T-helper 2 cell (primary cell): ENCODE measurements around the gene KLHL6.
"Not testable (repeated sequence)": the region's sequence is repeated elsewhere in the genome, so short reads cannot be mapped to it uniquely, and the experiment has no call there.

Experiments used
- DNase-seq, 5 experiments: peaks; one replicate each; pipeline versions ENCODE4 v3.0.0 to v3.0.0-alpha.2; 2012 to 2022

The KLHL6 gene

DNA sequence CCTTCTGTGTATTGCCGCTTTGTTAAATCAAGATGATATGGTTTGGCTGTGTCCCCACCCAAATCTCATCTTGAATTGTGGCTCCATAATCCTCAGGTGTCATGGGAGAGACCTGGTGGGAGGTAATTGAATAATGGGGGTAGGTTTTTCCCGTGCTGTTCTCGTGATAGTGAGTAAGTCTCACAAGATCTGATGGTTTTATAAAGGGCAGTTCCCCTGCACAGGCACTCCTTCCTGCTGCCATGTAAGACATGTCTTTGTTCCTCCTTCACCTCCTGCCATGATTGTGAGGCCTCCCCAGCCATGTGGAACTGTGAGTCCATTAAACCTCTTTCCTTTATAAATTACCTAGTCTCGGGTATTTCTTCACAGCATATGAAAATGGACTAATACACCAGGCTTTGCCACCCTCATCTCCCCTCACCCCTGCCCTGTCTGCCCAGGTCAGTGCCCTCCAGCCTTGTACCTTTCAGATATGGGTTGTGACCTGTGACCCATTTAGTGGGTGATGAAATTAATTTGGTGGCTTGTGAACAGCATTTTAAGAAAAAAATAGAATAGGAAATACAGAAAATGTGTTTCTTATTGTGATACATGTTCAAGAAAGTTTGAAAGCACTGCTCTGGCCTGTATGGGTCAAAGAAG lies 71.0 kb downstream of the KLHL6 start:
- no peak for DNase-seq

DNA sequence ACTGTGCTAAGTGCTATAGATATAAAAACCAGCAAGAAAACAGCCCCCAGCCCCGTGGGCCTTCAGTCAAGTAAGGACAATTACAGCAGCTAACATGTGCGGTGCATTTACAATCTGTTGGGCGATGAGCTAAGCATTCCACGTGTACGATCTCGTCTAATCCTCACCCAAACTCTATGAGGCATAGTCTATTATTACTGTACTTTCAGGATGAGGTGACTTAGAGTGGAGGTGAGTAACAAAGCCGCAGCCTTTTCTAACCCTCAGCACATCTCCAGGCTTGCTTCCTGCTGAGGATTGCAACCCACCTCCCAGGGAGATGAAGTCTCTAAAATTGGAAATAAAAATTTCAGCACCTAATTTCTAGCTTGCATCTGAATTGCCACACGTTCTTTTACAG lies 73.9 kb downstream of the KLHL6 start:
- peak in 1 of 5 experiments; percentile 26 for DNase-seq

DNA sequence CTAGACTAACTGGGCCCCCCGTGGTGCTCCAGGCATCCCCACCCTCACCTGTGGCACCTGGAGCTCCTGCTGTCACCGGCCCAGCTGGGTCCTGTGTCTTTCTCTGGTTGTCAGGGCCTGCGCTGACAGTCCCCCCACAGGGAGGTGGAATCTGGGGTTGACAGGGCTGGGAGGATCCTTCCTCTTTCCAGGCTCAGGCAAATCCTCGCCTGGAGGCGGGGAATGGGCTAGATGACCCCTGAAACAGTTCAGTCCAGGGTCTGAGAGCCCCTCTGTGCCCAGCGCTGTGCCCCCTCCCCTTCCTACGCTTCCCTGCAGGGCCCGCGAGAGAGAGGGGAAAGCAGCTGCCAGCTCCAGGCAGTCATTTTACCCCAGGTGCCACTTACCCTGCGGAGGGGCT lies 77.0 kb downstream of the KLHL6 start:
- DNase-seq = no peak

DNA sequence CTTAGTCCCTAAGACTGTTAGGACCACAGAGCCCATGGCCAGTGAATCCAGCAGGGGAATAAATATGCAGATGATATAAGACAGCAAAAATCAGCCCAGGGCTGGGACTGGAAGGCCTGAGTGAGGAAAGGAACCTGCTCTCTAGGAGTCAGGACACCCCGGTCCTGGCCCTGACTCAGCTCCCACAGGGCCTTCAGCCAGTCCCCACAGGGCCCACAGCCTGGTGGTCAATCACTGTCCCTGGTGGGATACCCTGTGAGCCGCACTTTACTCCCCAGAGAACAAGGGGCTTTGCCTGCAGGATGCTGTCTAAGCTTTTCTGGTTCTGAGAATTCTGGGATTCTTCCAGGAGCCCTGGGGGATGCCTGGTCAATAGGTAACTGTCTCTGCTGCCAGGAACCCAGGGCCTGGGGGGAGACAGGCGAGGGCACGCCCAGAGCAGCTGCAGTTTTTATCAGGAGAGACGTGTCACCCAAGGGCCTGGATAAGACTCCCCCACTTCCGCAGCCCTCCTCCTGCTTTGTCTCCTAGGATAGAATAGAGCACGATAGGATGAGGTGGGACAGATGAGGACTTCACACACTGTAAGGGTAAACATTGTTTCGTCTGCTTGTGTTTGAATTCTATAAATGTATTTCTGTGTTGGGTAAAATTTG lies 77.6 kb downstream of the KLHL6 start:
- no peak for DNase-seq

DNA sequence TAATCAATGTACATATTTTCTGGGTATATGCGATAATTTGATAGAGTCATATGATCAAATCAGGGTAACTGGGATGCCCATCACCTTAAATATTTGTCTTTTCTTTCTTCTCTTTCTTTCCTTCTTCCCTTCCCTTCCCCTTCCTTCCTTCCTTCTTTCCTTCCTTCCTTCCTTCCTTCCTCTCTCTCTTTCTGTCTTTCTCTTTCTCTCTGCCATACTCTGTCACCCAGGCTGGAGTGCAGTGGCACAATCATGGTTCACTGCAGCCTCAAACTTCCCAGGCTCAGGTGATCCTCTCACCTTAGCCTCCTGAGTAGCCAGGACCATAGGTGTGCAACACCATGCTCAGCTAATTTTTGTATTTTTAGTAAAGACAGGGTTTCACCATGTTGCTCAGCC lies 79.7 kb downstream of the KLHL6 start:
- DNase-seq = not testable (repeated sequence)

DNA sequence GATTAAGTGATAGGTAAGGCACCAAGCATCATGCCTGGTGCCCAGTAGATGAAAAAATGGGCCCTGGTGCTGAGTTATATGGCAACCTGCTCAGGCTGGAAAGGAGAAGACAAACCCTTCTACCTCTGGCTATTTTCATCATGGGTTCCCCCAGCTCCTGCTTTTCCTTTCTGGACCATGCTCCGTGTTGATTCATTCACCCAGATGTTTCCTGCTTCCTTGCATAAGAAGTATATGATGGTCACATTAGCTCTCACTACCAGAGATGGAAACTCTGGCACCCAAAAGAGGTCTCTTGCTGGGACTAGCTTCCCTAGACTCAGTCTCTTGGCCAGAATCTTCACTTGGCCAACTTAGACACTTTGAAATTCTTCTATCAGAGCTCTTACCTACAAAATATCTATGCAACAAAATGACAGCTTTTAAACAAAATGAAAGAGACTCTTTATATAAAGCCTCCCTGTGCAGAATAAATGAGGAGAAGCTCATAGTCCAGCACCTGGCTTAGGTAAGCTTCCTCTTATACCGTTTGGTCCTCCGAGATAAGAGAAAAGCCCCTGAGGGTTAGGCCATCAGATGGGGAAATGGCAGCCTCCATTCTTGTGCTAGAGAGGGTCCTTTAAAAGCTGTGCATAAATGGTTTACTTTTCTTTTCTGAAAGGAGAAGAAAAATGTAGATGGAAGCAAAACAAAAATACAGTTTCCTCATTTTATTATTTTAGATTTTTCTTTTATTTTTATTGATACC lies 80.3 kb downstream of the KLHL6 start:
- no peak for DNase-seq

DNA sequence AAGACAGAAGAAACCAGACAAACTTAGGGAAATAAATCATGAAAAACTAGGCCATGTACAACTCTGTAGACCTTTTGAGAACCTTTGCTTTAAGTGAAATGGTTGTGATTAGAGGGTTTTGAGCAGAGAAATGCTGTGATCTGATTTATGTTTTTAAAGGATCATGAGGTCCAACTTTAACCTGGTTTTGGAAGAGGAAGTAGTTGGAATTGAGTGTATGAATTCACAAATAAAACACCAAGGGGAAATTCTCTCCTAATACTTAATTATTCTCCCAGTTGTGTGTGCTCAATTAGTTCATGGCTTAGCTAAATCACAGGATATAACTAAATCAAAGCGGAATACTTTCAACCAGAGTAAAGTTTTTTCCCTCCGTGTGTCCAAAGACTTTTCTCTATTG lies 81.5 kb downstream of the KLHL6 start:
- DNase-seq = no peak

DNA sequence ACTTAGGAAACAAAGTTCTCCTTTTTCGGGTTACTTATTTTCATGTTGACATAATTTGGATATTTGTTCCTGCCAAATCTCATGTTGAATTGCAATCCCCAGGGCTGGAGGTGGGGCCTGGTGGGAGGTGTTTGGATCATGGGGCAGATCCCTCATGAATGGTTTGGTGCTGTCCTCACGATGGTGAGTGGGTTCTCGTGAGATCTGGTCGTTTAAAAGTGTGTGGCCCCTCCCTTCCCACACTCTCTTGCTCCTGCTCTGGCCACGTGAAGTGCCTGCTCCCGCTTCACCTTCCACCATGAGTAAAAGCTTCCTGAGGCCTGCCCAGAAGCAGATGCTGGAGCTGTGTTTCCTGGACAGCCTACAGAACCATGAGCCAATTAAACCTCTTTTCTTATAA lies 83.4 kb downstream of the KLHL6 start:
- DNase-seq = no peak

DNA sequence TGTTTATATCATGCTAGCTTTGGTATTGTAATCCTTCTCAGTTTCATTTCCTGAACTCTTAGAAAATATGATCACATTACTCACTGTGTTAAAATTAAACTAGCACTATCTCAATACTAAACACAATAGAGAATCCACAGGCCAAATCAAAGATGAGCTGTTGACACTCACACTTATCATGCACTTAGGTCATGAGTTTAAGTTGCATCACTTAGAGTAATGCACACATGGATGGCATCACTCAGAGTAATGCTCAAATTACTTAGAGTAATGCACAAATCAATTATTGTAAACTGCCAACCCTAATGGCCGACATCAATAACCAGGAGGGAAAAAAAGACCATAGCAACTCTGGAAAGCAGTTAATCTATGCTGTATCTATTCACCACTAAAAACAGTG lies 87.1 kb downstream of the KLHL6 start:
- DNase-seq = no peak

DNA sequence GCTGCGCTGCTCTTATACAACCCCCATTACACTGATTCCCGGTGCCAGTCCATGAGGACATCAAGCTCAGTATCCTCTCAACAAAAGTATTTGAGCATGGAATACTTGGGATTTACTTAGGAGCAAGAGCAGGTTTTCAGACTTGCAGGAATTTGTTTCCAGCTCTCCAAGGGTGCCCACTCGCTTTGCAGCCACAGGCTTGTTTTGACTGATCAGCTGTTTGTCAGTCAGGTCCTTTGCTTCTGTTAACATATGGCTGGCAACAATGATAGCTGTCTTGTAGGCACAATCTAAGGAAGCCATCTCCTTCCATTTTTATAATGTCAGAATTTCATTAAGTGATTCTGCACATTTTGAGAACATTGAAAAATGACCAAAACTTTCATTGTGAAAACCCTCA lies 88.9 kb downstream of the KLHL6 start:
- no peak for DNase-seq

DNA sequence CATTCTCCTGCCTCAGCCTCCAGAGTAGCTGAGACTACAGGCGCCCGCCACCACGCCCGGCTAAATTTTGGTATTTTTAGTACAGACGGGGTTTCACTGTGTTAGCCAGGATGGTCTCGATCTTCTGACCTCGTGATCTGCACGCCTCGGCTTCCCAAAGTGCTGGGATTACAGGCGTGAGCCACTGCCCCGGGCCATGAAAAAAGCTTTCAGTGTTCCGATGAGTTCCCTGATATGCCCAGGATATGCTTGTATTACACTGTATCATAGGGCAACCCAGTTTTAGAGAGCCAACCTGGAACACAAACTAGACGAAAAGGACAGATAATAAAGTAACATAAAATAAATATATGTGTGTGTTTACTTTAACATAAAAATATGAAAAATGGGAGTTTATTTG lies 89.8 kb downstream of the KLHL6 start:
- DNase-seq = not testable (repeated sequence)

DNA sequence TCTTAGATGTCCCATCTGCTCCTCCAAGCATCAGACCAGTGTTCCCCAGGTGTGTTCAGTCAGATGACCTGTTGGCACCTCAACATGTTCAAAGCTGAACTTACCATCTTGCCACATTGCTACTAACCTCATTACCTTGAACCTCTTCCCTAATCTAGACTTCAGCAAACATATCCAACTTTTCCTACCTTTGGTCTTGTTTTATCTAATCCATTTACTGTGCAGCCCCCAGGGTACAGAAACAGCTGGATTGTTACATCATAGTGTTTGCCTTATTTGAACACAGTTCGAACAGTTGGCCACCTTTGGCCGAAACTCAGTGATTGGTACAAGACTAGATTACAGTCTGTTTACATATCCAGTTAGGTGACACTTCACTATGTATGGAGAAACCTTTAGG lies 91.0 kb downstream of the KLHL6 start:
- DNase-seq = no peak

DNA sequence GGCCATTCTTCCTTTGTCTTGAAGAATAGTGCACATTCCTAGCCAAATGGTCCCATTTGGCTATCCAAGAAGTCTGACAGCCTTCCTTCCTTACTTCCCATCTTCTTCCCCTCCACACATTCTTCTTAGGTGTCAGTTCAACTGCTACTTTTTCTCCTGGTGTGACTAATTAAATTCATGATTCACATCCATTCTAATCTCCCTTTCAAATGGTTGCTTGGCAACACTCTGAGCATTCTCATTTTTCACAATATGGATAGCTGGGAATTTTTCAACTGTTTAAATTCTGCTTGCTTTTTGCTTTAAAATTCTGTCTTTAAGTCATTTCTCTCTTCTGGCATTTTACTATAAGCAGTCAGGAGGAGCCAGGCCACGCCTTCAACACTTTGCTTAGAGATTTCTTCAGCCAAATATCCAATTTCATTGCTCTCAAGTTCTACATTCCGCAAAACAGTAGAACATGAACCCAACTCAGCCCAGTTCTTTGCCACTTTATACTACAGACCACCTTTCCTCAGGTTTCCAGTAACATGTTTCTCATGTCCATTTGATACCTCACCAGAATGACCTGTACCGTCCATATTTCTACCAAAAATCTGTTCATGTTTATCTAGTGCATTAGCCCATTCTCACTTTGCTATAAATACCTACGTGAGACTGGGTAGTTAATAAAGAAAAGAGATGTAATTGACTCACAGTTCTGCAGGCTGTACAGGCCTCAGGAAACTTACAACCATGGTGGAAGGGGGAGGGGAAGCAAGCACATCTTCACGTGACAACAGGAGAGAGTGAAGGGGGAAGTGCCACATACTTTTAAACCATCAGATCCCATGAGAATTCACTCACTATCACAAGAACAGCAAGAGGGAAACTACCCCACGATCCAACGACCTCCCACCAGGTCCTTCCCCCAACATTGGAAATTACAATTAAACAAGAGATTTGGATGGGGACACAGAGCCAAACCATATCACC lies 95.1 kb downstream of the KLHL6 start:
- no peak for DNase-seq

DNA sequence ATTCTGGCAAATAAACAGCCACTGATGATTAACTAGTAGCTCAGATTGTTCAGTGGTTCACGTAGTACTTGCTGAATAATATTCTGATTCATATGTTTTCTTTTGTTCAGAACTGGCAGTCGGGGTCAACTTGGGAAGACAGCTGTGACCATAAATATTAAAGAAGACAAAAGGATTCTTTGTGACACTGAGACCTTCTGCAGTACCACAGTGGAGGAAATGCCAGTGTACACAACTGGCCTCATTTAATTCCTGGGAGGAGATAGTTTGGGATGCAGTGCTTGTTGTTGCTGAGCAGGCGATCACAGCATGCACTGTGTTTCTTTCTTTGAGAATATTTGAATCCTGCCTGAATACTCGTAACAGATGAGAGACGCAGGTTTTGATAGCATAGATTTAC lies 100.4 kb downstream of the KLHL6 start:
- DNase-seq = no peak

DNA sequence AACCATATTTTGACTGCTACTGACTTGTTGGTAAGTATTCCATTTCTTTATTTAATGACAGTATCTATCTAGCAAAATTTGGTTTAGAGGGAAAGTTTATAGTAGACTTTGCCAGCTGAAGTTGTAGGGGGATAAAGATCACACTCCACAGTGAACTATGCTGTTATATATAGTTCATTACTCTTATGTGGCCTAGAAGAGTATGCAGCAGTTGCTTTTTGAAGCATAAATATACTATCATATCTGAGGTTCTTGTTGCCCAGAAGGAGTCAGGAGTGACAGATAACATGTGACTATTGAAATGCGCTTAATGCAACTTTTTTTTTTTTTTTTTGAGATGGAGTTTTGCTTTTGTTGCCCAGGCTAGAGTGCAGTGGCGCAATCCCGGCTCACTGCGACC lies 101.4 kb downstream of the KLHL6 start:
- no peak for DNase-seq

DNA sequence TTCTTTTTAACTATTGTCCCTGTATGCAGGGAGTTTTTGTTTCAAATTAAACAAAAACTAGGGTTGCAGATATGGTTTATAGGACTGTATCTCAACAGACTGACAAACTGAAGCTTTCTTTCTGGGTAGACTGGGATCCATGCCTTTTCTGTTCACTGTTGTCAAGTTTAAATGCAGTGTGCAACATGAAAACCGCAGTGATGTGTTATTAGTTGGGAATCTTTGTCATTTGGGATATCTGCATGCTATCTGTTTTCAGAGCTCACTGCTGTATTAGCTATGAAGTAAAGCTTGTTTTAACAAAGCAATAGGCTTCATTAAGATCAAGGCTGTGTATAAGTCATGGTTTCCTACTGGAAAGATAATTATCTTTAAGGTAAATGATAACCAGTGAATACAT lies 105.7 kb downstream of the KLHL6 start:
- no peak for DNase-seq

DNA sequence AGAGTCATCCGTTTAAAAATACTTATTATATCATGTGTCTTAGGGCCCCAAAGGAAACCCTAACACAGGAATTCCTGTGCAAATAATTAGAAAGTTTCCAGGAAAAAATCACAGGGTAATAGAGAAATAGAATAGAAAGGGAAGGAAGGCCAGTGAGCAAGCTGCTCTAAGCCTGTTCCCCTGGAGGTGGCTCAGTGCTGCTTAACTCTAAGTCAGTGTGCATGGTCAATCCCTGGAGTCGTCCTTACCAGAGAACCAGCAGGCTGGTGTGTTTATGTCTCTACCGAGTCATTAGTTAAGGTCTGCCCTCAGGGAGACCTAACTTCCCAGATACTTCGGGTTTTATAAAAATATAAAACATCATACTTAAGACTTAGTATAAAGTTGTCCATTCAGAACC lies 106.1 kb downstream of the KLHL6 start:
- DNase-seq = no peak

DNA sequence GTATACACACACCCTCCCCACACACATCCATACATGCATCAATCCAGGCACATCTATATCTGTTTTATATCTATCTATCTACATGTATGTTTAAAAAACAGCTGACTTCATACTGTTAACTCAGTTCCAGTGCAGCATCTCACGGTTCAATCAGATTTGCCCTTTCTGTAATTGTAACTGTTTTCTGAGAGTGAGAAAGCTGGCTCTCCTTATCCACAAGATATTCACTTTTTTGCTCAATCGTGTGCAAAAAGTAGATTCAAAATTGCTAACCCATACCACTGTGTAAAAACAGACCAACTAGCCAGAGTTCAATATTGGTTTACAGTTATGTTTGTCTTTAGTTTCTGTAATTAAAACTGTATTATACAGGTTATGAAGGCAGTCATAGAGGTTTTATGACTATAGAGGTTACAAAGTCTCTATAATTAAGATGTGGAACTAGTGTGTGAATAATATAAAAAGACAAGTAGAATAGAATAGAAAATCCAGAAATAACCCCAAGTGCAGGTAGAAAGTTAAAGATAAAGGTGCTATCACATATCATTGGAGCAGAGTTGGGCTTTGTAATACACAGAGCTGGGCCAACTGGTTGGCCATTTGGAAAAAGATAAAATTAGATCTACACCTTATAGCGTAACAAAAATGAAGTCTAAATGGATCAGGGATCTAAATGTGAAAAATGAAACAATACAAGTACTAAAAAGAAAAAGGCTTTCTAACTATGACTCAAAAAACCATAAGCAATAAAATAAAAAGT lies 107.0 kb downstream of the KLHL6 start:
- no peak for DNase-seq

DNA sequence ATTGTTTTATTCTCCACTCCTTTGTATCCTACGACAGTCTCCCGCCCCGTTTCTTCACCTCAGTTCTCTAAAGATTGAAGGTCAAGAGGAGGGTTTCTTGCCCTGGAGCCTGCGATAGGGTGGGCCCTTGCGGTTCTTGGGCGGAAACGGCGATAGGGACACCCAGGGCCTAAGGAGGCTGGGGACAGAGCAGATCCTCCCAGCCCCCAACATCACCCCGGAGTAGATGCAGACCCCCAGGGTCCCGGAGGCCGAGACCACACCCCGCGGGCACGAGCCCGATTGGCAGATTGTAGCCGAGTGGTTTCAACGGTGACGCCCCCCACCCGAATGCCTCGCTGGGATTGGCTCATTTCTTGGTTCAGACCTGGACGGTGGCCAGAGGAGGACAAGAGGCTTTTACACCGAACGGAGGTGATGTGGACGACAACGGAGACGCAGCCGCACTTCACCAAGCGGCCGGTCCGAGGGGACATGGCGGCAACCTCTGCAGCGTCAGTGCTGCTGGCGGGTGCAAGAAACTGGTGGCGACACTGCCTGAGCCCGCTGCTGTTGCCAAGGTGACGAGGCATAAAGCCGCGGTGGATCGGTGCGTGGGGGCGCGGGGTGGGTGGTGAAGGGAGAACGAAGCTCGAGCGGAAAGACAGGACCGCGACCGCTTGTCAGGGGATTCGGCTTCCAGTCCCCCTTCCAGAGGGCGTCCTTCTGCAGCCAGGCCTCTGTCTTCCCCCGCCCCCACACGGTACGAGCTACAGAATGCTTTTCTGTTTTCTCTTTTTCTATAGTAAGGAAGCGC lies 108.1 kb downstream of the KLHL6 start:
- peak; percentile 31 to 93 (median 56) for DNase-seq

DNA sequence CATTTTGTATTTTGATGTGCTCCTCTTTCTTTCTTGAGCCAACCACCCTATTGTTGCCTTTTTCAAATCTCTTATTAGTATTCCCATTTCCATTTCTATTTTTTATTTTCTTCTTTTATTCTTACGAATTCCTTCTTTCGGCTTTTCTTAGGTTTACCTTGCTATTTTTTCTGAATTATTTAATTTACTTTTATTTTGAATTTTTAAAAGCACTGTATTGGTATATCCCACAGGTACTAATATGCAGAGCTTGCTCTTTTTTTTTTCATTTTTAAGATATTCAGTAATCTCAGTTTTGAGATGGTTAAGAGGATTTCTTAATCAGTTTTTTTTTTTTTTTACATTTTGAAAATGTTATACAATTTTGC lies 108.7 kb downstream of the KLHL6 start:
- no peak for DNase-seq

DNA sequence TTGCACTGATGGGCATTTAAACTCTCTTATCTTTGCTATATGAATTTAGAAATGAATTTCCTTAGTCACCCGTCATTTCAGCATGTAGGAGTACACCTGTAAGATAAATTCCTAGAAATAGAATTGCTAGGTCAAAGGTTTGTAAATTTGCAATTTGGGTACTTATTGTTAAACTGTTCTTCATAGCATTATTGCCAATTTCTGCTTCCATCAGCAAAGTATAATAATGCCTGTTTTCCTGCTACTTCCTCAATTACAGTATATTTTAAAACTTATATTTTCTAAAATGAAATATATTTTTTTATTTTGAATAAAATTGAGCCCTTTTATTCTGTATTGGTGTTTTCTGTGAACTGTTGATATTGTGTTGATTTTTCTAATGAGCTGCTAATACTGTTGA lies 110.8 kb downstream of the KLHL6 start:
- no peak for DNase-seq
